Hypothalamus (tissue), 51 donors: Measurements from ENCODE around the gene MT1H.

Experiments used
- DNase-seq, 51 donors: peaks; one replicate each; lab custom pipeline; 2025; lab: John Stamatoyannopoulos, UW

MT1H gene

DNA sequence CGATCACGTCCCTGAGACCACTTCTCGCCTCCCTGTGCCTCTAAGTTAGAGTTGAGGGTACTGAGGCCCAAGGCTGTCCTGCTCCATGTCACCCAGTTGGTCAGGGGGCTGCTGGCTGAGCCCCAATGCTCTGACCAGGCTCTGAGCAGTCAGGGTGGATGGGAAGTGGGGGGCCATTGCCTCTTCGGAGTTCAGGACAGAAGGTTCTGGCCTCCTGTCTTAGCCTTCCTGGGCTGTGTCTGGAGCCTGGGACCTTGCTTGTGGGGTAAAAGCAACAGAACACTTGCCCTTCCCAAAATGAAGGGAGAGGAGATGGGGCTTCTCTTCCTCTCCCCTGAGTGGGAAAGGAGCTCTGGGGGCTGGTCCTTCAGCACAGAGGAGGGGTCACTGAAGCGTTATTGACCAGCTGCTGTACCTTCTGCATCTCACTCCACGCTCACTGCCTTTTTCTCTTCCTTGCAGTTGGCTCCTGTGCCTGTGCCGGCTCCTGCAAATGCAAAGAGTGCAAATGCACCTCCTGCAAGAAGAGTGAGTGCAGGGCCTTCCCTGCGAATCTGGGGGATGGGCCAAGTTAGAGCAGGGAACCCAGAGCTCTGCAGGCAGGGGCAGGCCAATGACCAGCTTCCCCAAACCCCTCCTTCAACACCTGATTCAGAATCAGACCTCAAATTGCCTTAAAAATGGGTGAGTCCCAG lies 13.2 kb downstream of the MT1H start:
- peak in 2 of 51 donors; percentile 38 to 45 for DNase-seq

DNA sequence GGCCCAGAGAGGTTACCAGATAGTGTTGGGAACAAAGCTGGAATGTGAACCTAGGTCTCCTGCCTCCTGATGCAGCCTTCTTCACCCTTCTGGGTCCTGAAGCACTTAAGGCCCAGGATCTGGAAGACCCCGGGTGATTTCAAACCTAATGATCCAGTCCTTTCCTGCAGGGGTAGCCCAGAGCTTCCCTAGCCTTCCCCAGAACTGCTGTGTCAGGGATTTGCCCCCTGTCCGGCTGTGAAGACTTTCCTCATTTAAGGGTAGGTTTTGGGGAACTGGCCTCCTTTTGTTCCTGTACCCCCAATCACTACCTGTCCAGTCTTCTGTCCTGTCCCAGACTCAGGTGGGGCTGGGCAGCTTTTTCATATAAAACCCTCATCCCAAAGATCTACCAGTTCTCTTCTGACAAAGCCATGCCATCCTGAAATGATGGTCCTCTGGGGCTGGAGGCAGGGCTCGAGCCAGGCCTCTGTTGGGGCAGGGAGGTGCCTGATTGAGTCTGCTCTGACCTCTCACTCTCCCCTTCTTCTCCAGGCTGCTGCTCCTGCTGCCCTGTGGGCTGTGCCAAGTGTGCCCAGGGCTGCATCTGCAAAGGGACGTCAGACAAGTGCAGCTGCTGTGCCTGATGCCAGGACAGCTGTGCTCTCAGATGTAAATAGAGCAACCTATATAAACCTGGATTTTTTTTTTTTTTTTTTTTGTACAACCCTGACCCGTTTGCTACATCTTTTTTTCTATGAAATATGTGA lies 14.0 kb downstream of the MT1H start:
- peak in 2 of 51 donors; percentile 13 to 15 for DNase-seq

DNA sequence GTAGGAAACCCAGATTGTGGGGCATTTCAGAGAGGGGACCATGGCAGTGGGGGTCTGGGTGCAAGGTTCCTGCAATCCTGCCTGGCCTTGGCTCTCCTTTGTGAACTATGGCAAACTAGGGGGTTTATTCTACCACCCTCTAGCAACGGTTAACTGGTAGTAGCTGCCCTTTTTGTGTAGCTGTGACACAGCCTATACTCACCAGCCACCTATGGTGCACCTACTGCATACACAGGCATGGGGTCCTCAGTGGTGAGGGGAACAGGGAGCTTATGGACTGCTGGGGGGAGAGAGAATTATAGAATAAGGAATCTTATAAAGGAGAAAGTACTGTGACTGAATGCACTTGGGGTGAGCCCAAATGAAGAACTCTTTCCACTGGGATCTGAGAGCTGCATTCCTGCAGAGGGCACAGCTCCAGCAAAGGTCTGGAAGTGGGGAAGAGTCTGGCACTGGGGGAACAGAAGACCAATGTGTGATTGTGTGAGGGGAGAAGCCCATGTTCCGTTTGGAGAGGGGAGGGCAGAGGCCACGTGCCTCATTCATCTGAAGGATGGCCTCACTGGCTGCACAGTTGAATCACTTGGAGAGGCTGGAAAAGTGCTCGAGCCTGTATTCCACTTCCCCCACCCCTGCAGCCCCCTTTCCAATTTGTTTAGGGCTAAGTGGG lies 14.8 kb downstream of the MT1H start:
- peak in 11 of 51 donors; percentile 10 to 41 (median 25) for DNase-seq

DNA sequence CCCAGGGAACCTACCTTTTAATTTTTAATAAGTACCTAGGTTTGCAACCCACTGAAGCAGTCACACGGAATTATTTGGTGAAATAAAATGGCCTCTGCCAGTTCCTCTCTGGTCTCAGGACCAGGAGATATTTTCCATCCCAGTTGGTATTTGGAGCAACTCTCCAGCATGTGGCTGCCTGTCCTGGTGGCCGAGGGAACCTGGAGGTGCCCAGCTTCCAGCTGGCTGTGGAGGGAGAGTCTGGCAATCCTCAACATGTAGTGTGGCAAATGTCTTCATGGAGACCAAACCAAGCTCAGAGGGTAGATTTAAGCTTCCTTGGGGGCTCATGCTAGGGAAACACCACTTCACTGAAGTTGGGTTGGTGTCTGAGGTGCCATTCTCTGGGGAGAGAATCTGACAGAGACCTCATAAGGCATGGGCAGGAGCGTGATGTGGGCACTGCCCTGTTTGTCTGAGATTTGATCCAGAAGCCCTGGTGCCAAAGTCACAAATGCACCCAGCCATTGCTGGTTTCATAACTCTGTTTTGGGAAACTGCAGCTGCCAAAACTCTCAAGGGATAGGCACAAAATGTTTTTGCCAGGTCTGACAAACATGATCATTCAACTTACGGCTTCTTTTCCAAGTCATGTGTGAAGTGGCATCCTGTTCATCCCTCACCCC lies 15.4 kb downstream of the MT1H start:
- peak in 2 of 51 donors; percentile 31 to 41 for DNase-seq

DNA sequence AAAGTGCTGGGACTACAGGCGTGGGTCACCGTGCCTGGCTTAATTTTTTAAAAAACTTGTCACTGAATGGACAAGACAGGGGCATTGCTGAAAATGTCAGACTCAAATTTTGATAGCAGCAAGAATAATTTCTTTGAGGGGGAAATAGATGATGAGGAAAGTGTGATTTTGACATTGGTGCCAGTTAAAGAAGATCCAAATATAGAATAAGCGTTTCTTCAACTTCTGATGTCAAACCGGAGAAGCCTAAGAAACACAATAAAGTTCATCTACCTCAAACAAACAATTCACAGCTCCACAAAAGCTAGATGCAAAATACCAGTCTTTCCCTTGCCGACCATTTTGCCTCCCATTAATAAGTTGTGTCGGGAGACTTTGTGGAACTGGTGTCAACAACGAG lies 17.1 kb downstream of the MT1H start:
- DNase-seq: no peak

DNA sequence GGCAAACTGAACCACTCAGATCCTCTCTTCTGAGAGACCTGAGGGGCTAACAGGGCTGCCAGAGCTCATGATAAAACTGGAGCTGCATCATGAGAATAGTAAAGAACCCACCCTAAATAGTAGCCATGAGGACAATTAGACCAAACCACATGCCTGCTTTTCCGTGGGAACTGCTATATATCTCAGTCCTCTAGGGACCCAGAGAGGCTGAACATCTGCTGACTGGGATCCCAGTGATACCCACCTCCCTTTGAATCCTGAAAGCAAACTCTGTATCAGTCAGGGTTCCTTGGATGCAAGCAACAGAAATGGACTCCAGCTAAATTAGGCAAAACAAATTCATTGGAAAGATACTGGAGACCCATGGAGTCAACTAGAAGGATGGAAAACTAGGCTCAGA lies 19.1 kb downstream of the MT1H start:
- no peak for DNase-seq

DNA sequence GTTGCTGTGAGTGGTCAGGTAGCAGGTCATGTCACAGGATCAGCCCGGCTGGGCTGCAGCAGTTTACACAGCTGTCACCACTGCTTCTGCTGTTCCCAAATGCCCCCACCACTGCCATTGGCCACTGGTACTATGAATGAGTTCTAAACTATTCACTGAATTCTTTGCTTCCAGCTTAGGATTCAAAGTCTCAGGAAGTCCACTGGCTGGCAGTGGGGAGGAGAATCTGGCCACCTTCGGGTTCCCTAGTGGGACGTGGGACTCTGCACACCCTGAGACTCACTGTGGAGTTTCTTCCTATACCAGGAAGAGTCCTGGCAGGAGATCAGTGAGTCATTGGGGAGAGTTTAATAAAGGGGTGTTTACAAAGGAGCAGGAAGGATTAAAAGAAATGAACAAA lies 19.6 kb downstream of the MT1H start:
- DNase-seq: no peak

DNA sequence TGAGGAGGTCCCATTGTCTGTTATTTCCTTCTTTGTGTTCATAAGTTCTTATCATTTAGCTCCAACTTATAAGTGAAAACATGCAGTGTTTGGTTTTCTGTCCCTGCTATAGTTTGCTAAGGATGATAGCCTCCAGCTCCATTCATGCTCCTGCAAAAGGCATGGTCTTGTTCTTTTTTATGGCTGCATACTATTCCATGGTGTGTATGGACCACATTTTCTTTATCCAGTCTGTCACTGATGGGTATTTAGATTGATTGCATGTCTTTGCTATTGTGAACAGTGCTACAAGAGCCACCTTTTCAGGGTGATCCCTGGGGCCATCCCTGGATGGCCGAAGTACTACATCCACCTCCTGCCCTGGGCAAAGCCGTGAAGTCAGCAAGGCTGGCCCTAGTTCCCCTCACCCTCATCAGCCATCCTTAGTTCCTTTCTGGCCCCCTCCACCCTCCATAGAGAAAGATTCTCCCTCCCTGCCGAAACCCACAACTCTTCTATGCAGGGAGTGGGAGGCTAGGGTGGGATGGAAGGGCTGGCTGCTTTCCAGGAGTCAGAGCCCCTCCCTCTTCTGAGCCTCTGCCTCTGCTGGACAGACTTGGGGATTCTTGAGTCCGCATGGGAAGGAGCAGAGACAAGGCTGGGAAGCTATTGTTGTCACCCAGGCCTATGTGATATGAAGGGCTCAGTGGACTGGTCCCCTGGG lies 21.0 kb downstream of the MT1H start:
- DNase-seq: no peak

DNA sequence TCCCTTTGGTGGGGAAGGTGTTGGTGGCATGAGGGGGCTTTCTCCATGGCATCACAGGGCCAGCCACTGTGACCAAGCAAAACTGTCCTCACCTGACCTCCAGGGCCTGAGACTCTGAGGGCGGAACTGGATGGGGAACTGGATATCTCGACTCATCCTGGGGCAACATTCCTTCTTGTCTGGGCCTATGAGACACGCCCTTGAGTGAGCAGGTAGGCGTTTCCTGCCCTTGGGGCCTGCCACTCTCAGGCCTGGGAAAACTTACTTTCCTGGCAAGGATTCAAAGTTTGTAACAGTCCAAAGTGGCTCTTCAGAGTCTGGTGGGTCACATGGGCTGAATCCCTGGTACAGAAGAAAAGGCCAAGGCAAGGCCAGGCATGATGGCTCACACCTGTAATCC lies 22.3 kb downstream of the MT1H start:
- DNase-seq: no peak

DNA sequence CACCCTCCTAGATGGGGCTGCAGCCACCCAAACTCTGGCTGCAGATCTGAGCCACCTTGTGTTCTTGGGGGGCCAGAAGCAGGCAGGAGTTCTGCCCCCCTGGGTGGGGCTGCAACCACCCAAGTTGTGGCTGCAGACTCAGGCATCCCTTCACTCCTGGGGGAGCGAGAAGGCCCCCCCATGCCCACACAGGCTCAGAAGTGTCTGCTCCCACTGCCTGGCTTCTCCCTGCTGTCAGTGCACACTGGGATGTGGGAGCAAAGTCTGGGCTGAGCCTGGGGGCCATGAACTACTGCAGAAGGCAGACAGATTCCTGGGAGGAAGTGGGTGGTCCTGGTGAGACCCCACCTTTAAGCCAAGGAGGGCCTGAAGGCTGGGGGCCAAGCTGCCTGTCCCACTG lies 25.6 kb downstream of the MT1H start:
- DNase-seq: no peak

DNA sequence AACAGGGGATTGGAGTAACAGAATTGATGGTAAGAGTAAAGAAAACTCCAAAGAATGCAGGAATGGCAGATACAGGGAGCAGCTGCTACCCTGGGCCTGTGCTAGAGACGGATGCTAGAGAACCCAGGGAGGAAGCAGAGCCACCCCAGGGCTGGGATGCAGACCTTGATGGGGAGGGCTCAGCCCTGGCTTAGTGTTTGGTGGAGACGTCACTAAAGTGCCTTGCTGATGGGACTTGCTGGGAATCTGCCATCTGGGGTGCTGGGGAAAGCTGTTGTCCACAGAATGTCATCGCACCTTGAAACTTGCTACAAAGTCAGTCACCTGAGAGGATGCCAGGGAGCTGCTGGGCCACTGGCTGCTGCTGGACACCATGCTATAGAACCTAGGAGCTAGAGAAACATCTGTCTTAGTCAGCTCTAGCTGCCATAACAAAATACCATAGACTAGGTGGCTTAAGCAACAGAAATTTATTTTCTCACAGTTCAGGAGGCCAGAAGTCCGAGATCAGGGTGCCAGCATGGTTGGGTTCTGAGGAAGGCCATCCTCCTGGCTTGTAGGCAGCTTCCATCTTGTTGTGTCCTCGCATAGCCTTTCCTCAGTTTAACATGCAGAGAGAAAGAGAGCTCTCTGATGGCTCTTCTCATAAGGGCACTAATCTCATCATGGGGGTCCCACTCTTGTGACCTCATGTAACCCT lies 28.0 kb downstream of the MT1H start:
- no peak for DNase-seq

DNA sequence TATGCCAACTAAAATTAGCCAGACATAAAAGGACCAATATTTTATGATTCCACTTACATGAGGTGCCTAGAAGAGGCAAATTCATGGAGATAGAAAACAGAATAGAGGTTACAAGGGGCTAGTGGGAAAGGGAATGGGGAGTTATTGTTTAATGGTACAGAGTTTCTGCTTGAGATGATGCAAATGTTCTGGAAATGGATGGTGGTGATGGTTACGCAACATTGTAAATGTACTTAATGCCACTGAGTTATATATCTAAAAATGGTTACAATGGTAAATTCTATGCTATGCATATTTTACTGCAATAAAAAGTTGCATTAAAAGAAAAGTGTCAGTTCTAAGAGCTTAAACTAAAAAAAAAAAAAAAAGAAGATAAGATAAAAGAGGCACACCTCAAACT lies 30.6 kb downstream of the MT1H start:
- DNase-seq: no peak

DNA sequence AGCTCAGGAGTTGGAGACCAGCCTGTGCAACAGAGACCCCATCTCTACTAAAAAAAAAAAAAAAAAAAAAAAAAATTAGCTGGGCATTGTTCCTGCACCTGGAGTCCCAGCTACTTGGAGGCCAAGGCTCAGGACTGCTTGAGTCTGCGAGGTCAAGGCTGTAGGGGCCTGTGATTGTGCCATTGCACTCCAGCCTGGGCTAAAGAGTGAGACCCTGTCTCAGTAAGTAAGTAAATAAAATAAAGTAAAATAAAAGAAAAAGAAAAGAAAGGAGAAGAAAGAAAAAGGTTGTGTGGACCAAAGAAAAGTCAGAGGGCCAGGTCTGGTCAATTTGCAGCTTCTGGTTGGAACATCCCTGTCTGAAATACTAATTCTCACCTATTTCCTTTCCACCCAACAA lies 31.0 kb downstream of the MT1H start:
- DNase-seq: no peak

DNA sequence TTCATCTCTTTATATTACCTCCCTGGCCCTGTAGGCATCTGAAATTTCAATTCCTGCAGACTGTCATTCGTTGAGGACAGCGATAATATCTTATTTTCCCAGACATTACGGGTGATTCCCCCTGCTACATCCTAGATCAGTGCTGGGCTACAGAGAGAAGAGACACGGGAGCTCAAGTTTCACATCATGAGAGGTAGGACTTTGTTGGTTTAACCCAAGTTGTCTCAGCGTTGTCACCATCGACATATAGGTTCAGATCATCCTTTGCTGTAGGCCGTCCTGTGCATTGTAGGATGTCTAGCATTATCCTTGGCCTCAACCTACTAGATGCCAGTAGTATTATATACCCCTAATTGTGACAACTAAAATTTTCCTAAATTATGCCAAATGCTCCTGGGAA lies 31.9 kb downstream of the MT1H start:
- no peak for DNase-seq

DNA sequence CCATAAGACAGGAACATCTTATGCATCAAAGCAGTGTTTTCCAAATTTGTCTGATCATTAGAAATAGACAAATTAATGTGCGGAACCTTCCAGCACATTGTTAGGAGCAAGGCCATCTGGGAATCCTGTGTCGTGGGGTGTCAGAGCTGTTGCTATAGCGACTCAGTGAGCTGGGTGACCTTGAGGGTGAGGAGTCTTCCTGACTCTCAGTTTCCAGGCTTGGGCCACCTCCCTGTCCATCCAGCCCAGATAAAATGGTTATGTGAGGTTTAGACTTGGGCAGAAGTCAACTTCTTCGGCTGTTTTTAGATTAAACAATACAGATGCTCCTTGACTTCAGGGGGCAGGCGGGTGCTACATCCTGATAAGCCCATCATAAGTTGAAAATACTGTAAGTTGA lies 33.2 kb downstream of the MT1H start:
- no peak for DNase-seq

DNA sequence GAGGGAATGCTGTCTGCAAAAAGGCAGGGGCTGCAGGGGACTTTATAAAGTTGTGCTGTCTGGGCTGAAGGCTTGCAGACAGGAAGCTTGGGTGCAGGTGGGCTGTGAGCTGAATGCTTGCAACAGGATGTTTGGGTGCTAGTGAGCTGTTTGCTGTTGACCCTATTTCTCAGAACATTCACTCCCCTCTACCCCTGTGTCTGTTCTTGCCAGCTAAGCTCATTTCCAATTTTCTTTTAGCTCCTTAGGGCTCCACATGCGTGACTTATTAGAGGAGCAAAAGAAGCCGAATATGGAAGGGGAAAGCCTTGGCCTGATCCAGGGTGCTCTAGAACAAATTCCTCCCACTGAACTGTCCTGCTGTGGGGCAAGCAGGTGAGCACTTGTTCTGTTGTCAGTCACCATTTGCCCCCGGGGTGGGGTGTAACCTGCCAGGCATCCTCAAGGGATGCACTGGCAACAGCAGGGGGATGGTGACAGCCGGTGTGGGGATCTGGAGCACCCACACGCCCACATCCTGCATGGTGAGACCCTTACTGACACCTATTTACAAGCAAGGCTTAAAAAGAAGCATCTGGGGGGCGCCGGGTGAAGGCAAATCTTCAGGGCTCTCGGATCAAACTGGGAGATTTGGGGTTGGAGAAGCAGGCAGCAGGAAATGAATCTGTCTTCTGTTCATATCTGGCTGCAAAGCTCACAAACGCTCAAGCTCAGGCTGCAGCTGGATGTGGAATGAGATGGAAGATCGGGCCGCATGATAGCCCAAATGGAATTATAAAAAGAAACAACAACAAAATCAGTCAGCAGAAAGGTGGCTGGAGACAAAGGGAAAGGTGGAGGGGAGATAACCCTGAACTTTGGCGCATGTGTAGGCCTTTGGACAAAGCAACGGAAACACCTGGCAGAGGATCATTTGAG lies 39.2 kb downstream of the MT1H start:
- DNase-seq: no peak

DNA sequence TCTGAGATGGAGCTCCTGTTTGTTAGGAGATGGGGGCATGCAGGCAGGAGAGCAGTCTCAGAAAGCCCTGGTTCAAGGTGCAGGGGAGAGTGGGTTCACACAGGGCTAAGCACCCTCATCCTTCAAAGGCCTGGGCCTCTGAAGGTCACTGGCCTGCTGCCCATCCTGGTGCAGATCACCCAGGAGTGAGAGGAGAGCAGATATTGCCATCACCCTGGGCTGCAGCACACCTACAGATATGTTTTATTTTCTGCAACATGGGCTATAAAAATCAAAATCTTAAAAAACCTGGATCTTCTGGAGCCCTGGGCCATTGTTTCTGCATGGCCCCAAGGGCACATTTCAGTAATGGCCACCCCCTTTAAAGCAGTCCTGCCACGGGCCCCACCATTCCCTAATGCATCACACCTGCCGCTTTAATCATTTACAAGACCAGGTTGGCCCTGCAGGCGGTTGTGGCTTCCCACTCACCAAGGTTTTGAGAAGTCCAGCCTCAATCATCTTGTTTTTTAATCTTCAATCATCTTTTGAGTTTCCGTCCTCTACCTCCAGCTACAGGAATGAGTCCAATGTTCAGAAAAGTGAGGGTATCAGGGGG lies 39.9 kb downstream of the MT1H start:
- no peak for DNase-seq

DNA sequence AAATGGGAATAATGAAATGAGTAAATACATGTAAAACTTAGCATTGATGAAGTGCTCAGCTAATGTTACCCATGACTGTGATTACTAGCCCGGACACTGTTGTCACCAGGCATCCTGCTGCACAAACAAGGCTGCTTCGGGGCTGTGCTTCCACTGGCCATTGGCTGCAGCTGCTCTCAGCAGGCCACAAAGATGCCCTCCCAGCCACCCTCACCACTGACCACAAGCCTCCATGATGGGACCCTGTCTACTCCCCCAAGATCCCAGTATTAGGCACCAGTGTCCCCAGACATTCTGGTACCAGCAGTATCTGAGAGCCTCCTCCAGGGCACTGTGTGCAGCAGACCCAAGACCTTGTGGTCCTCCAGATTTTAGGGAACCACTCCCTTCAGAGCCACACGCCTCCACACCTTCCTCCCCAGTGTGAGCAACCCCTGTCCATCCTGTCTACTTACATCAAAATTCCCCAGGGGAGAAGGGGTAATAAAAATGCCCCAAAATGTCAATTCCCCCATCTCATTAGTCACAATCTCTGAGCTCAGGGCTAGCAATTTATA lies 40.6 kb downstream of the MT1H start:
- DNase-seq: no peak
